NB4 (cell line): Measurements from ENCODE around the gene DNAJC27.

Experiments
- DNase-seq: peaks from one replicate; pipeline ENCODE4 v3.0.0; 2010; ENCODE audit warnings: low read depth
- H3K4me3 ChIP-seq: one replicate; pipeline ENCODE4 v1.5.1; 2011; ENCODE audit warnings: mild to moderate bottlenecking, low read depth, low read length, moderate library complexity
- CTCF ChIP-seq: IDR thresholded peaks from one replicate; pipeline ENCODE4 v1.5.1; 2012; ENCODE audit warnings: low read depth, low read length
- MYC ChIP-seq: IDR thresholded peaks from 2 replicates; pipeline ENCODE4 v1.6.1; 2011; ENCODE audit warnings: low read depth, low read length
- POLR2A ChIP-seq: IDR thresholded peaks from 2 replicates; pipeline ENCODE4 v1.6.1; 2011; ENCODE audit warnings: mild to moderate bottlenecking; ENCODE audit not compliant: insufficient read length; ENCODE audit errors: extremely low read depth
- TF ChIP-seq, protein P1 (sequence below): IDR thresholded peaks from 2 replicates; pipeline ENCODE4 v1.6.1; 2011; ENCODE audit warnings: low read depth, low read length

The DNAJC27 gene

DNA sequence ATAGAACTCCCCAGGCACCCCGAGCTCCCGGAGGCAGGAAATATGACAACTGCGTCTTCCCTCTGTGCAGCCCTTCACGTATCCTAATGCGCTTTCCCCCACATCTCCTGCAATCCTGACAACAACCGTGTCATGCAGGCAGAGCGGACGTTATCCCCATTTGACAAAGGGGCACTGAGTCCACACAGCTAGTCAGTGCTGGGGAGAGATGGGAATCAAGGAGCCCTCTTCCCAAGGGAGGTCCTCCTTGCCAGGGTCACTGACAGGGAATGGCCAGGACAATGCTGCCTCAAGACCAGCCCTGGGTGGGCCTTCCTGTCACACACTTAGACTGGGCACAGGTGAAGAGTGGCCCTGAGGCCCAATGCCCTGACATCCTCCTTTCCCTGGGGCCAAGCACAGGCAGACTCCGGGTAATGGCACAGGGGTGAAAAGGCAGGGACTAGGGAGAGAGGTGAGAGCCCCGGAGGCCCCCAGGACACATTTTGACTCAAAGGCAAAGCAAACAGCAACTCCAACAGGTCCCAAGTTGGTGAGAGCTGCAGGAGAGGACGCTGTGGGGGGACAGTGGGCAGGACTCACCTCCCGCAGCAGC, 53.9 kb downstream of the DNAJC27 start:
- H3K4me3 ChIP-seq, result no peak overlapping the region
- no peak for DNase-seq
- TF ChIP-seq, protein P1, sequence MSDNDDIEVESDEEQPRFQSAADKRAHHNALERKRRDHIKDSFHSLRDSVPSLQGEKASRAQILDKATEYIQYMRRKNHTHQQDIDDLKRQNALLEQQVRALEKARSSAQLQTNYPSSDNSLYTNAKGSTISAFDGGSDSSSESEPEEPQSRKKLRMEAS, result no peak
- TF ChIP-seq POLR2A, result no peak
- no peak for TF ChIP-seq MYC
- no peak for TF ChIP-seq CTCF

DNA sequence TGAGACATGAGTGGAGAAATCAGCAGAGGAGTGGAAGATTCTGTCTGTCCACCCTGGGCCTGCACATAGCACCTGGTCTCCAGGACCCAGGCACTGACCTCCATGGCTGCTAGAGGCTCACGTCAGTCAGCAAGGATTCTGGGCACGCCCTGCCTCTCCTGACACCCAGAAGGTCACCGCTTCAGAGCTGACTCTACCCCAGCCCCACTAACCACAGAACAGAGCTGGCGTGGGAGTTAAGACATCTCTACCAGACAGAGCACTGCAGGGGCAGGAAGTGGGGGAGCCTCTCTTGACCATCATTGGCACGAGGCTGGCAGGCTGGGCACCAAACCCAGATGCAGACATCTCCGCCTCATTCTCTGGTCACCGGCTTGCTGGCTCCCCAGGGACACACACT, 54.7 kb downstream of the DNAJC27 start:
- H3K4me3 ChIP-seq, result no peak overlapping the region
- DNase-seq, result peak; percentile 85
- TF ChIP-seq CTCF, result no peak
- TF ChIP-seq, protein P1, result peak; percentile 67
- peak; percentile 56; the same call in 1 of the 2 replicates for TF ChIP-seq MYC

- no peak overlapping the region for H3K4me3 ChIP-seq
- DNase-seq, result no peak
- TF ChIP-seq, protein P1, result no peak
- TF ChIP-seq POLR2A (no peak), MYC (no peak), CTCF (no peak)
Observed at GRCh38 chr2:24915796-24916195, 56.0 kb downstream of the DNAJC27 start.

GRCh38 chr2:24915175-24915574, 56.6 kb downstream of the DNAJC27 start:
- no peak overlapping the region for H3K4me3 ChIP-seq
- no peak for TF ChIP-seq POLR2A
- TF ChIP-seq MYC, result no peak
- TF ChIP-seq, protein P1, result no peak
- no peak for TF ChIP-seq CTCF
- DNase-seq, result no peak

DNA sequence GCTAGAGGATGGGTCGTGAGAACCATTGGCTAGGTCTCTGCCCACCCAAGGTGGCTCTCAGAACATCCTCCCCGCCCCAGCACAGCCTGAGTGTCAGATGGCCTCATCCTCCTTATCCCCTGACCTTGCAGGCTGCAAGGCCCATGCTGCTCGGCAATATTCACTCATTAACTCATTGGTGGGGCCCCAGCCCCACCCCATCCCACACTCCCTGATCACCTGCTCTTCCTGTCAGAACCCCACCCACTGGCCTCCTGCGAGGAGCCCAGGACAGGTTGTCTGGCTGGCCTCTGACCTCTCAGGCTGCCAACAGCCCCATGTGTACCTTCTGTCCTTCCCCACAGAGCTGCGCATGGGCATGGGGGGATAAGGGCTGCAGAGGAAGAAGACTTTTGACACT, 57.0 kb downstream of the DNAJC27 start:
- no peak for DNase-seq
- H3K4me3 ChIP-seq, result no peak overlapping the region
- TF ChIP-seq CTCF (no peak), MYC (no peak)
- TF ChIP-seq, protein P1, result no peak
